NCI-H1417 treated with DMSO at 0.1 percent for 48 hours (cell line): ENCODE results near the gene DDA1.

Experiments
- DNase-seq: peaks from one replicate; lab custom pipeline; 2025; lab: John Stamatoyannopoulos, UW

The DDA1 gene

DNA sequence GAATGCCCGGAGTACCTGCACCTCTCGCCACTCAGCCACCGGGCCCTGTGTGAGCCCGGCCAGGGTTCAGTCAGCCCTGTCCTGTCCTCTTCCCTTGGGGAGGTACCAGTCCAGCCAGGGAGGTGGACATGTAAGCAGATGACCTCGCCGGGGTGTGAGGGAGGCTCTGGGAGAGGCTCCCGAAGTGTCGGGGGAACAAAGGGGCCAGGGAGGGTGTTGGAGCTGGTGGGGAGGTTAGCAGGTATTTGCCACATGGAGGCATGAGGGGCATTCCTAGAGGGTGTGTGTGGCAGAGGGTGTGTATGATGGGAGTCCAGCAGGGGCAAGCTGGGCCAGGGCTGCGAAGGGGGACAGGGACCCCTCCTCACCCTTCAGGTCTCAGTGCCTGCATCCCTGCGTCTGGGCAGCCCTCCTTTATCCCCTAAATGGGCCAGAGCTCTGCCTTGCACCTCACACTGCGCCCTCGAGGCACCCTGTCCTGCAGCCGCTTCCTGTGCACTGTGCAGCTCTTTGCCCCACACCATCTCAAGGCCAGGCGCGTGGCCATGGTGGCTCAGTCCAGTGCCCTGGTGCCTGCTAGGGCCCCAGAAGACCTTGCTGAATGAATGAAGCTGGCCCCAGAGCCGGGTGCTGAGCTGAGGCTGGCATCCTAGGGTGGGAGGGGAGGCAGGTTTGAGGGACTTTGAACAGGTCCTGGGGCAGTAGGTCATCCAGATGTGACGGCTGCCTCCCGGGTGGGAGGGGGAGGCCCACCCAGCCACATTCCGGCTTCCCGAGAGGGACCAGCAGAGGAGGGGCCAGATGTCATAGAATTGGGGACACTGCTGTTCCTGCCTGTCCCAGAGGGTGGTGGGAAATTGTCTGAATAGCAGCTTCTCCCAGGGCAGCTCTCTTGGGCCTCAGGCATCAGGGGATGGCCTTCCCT is 3.1 kb downstream of the DDA1 start:
- no peak for DNase-seq

DNA sequence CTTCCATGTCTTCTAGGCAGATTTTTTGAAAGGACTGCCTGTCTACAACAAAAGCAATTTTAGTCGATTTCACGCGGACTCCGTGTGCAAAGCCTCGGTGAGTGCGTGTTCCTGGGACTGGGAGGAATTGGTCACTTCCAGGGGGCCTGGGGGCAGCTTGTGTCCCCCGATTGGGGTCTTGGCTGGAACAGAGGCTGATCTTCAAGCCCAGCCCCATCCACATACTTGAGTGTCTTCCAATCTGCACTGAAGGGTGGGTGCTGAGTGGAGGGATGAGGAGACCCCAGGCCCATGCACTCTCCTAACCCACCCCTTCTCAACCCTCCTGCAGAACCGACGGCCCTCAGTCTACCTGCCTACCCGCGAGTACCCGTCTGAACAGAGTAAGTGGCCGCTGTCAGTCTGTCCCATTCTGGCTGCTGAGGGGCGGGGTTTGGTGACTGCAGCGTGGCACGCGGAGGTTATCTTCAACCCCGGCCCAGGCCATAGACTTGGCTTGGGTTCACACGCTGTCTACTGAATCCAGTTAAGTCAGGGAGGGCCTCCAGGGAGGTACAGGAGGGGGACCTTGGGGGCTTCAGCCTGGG is 4.7 kb downstream of the DDA1 start:
- DNase-seq = no peak

DNA sequence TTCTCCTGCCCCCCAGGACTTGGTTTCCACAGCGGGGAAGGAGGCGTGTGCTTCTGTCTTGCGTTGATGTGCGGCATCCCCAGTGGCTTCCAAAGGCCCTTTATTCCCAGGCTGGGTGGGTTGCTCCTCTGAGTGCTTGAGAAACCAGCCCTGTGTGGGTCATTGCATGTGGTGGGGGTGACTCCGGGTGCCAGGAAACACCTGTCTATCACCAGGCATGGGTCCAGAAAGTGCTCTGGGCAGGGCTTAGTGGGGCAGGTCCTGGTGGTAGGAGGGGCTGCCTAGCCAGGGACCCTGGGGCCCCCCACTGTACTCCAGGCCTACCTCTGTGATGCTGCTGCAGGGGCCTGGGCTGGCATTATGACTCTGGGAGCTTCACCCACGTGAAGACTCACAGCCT is 9.6 kb downstream of the DDA1 start:
- DNase-seq = no peak

DNA sequence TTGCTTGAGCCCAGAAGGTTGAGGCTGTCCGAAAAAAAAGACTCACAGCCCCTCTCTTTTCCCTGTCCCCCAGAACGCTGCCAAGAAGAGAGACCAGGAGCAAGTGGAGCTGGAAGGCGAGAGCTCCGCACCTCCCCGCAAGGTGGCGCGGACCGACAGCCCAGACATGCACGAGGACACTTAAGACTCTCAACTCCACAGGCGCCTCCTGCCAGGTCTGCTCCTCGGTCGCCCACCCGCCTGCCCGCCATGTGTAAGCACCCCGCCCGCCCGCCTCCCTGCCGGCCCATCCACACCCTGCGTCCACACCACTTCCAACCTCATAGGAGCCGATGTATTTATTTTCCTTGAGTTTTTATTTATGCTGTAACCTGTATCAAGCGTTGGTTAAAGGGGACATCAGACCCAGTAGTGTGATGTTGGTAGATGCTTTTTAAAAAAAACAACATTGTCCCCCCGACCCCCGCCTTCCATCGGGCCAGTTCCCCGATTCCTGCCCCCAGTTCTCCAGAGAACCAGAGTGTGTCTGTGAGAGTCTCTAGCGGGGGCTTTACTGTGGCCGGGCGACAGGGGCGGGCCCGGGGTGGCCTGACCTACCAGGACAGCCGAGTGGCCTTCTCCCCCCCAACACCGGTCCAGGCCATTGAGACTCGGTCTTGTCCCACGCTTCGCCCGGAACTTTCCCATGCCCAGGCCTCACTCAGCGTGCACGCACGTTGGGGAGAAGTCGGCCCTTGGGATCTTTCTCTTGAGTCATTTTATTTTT is 10.3 kb downstream of the DDA1 start:
- DNase-seq = no peak

DNA sequence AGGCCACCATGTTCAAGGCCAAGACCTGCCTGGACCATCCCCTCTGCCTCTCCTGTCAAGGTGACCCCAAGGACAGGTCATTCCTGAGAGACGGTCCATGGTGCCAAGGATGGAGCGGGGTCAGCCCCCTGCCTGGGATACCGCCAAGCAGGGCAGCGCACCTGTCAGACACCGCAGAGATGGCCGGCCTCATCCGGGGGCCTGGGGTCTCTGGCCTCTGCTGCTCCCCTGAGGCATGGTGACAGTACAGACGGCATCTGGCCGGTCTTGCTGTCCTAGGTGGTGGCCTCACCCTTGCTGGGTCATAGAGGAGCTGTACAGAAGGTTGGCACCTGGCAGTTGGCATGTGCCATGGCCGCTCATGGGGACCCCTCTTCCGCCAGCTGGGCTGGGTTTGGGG is 11.1 kb downstream of the DDA1 start:
- no peak for DNase-seq

DNA sequence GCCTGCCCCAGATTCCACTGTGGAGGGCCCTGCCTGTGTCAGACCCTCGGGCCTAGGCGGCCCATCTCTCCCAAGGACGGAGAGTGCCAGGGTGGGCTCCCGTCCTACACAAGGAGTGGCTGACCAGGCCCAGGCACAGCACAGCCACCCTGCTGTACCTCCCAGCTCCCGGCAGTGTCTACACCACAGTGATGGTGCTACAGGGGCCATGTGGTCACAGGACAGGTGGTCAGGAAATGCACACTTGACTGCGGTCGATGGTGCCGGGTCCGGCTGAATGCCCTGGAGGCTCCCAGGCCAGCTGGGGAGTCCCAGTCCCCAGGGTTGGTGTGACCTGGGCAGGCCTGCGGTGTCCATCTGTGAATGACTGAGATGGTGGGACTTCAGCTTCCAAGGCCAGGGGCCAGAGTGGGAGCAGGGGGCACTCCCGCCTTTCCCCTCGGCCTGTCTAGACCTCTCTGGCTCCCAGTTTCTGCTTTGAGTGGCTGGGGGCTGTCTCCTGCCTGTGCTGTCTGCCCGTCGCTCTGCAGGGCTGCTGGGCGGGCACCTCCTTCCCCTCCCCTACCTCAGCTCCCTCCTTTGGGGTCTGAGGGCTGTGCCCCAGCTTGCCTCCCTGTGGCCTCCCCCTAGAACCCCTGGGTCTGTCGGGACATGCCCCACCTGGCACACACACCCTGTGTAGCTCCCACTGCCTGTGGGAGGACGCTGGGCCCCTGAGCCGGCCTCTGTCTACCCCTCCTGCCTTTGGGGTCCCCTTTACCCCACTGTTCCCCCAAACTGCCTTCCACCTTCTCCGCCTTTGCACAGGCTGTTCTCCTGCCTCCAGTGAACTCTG is 12.5 kb downstream of the DDA1 start:
- DNase-seq = no peak

DNA sequence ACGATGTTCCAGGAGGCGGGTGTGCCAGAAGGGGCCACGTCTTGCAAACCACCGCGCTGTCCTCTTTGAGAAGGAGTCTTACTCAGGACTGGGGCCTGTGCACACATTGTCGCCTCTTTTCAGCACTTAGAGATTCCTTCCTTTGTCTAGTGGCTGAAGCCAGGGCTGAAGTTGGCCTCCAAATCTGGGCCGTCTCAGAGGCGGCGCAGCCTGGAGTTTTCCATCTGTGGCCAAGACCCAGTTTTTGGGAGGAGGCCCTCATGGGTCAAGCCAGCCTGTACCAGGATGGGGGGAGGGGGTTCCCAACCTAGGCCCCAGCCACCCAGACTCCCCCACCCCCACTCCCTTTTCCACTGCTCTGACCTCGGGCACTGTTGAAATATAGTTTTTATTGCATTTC is 13.5 kb downstream of the DDA1 start:
- no peak for DNase-seq

DNA sequence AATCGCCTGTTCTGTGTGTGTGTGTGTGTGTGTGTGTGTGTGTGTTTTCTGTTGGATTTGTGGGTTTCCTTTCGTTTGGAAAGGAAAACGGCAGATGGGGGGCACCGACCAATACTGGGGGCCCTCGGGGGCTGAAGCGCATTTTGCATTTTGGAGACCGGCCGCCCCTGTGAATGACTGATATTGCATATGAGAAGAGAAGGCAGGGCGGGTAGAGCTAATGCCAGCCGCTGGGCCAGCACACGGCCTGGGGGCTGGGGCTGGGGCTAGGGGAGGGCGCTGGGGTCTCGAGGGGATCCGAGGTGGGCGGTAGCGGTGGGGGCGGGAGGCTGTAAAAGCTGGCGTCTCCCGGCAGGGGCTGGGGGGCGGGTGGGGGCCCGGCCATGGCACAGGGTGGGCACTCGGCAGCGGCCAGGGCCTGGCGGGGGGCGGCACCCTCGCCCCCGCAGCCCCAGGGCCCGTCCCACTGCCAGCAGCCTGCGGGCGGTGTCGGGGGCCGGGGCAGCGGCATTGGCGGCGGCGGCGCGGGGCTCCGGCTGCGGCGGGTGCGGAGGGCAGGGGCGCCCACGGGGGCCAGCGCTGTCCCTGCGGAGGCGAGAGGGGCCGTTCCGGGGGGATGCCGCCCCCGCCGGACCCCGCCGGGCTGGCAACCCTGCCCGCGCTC is 14.1 kb downstream of the DDA1 start:
- no peak for DNase-seq

DNA sequence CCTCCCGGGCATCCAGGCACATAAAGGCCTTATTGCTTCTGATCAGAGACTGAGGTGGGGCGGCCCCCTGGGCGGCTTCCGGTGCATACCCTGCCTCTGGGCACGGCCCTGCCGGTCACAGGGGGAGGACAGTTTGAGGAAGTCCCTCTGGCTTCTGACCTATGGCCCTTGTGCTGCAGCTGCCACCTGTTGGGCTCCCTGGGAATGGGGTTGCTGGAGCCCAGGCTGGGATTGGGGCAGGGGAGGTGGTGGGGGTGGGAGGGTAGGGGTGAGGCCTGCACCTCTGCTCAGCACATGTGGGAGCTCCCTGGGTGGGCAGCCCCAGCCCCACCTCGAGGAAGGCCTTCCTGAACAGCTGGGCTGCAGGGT is 14.6 kb downstream of the DDA1 start:
- DNase-seq = no peak

DNA sequence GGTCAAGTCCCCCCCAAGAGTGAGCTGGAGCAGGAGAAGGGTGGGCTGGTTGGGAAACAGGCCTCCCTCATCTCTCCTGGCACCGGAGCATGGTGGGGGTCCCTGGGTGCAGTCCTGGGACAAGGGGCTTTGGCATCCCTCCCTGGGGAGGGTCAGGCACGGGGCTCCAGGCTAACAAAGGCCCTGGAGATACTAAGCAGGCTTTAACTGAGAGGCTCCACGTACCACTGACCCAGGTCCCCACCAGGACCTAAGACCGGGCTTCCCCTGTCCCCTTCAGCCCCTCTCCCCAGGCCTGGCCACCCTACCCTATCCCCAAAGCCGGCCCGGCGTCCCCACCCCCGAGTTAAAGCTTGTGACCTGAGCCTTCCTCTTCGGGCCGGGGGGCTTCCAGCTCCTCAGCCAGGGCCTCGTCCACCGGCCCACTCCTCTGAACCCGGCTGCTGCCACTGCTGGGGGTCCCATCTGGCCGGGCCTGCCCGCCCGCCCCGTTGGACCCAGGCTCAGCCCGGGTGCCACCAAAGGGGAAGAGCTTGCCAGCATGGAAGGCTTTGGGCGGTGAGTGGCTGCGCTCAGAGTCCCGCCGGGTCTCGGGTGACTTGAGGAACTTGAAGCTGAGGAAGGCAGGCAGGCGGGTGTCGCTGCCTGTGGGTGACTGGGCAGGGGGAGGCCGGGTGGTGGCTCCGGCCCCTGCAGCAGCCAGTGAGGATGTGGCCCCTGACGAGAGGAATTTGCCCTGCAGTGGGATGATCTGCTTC is 15.2 kb downstream of the DDA1 start:
- no peak for DNase-seq

DNA sequence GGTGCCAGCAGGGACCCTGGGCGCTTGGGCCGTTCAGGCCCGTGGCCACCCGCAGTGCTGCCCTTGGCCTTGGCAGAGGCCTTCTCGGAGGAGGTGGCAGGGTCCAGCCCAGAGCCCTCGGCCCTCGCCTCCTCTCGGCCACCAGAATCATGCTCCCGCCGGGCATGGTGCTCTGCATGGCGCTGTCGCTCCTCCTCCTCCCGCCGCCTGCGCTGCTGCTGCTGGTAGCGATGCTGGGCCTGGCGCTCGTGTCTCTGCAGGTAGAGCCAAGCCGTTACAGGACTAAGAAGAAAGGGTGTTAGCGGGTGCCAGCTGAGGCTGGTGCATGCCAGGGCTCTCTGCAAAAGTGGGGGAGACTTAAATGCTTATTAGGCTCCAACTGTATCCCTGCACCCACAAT is 15.8 kb downstream of the DDA1 start:
- no peak for DNase-seq

DNA sequence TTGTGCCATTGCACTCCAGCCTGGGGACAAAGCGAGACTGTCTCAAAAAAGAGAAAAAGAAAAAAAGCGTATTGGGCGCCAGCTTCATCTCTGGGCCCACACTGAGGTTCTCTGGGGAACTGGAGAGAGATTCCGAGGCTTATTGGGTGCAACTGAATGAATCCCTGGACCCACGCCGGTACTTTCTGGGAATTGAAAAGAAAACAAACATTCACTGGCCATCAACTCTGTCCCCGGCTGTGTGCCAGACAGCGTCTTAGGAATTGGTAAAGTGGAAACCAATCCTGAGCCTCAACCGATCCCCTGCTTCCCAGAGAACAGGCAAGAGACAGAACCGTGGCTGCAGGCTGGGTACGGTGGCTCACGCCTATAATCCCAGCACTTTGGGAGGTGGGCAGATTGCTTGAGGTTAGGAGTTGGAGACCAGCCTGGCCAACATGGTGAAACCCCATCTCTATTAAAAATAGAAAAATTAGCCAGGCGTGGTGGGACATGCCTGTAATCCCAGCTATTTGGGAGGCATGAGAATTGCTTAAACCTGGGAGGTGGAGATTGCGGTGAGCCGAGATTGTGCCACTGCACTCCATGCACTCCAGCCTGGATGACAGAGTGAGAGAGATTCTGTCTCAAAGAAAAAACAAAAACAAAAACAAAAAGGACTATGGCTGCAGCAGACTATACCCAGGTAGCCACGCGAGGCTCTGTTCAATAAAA is 16.7 kb downstream of the DDA1 start:
- no peak for DNase-seq

DNA sequence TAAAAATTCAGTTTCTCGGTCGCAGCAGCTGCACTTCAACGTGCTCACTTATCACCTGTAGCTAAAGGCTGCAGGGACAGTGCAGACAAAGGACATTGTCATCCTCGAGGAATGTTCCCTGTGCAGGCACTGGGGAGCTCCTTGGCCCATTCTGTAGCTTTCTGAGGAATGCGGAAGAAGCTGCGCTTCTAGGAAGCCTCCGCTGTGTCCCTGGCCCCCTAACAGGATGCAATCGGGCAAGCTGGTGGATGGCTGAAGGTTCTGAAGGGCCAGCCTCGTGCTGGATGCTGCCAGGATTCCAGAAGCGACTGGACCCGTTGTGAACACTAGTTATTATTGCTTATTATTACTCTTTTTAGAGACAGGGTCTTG is 17.2 kb downstream of the DDA1 start:
- DNase-seq = no peak

DNA sequence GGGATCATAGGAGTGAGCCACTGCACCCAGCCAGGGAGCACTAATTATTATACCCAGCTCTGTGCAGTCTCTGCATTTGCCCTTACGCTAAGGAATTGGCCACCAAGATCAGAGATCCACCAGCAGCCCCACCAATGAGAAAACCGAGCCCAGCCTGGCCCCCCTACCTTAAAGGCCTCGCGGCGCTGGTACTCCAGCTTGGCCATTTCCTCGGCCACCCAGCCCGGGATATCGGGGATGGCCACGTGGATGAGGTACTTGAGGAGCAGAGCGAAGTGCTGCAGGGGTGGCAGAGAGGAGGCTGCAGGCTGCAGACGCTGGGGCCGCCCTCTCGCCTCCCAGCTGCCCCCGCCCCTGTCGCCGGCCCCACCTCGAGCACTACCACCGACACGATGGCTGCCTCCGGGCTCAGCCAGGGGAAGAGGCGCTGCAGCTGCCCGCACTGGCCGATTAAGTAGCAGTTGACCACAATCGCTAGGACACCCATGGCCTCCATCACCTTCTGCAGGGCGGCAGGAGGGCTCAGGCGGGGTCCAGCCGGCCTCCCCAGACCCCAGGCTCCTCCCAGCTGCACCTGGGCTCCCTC is 17.8 kb downstream of the DDA1 start:
- no peak for DNase-seq

DNA sequence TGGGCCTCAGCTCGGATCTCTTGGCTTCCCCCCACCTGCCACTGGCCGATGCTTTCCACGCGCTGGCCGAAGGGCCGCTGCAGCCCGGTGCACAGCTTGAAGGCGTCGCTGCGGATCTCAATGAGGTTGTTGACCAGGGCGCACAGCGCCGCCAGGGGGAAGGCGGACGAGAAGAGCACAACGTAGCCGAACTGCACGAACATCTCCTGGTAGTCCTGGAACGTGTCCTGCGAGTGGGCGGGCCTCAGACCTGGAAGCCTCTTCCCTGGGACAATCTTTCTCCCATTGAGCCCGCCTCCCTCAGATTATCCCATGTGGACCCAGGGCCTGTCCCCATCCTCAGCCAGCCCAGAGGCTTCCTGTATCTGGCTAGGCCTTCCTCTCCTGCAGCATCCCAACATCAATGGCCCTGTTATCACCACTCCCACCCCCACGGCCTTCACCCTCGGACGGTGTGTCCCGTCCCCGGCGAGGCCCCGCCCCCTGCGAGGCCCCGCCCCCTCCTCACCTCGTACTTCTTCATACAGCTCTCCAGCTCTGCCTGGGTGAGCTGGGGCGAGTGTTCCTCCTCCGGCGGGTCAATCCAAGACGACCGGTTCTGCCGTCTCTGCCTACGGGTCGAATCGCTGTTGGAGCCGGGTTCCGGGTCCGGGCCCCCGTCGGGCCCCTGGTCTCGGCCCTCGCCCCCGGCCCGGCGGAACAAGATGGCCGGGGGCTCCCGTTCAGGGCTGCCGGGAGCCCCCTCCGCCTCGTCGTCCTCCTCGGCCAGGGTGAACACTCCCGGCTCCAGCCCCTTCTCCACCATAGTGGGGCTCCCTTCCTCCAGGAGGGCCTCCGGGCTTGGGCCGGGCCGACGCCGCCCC is 18.5 kb downstream of the DDA1 start:
- DNase-seq = no peak

DNA sequence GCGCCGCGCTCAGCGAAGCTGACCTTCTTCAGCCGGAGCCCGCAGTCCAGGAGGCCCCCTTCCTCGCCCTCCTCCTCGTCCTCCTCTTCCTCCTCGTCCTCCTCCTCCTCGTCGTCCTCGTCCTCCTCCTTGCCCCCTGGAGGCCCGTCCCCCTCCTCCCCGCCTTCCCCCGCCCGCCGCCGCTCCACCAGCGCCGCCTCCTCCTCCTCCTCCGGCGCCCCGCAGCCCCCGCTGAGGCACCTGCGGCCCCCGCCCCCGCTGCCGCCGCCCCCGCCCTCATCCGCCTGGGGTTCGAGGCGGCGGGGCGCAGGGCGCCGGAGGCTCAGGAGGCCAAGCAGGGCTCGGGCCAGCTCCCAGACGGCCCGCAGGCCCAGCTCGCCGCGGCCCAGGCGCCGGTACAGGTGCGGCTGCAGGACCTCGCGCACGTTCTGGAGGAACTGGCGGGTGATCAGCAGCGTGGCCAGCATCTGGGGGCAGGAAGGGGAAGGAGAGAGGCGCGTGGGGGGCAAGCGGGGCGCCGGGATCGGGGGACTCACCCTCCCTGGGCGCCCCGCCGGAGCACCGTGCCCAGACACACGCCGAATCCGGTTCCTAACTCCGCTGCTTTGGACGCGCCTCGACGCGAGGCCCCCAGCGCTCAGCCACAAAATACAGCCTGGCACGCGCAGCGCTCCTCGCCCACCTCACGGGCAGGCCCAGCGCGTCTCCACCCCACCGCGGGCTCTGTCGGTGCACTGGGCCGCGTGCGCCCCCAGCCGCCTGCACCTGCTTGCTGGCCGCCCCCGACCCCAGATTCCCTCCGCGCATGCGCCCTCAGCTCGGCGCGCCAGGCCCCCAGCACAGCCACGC is 19.4 kb downstream of the DDA1 start:
- no peak for DNase-seq

DNA sequence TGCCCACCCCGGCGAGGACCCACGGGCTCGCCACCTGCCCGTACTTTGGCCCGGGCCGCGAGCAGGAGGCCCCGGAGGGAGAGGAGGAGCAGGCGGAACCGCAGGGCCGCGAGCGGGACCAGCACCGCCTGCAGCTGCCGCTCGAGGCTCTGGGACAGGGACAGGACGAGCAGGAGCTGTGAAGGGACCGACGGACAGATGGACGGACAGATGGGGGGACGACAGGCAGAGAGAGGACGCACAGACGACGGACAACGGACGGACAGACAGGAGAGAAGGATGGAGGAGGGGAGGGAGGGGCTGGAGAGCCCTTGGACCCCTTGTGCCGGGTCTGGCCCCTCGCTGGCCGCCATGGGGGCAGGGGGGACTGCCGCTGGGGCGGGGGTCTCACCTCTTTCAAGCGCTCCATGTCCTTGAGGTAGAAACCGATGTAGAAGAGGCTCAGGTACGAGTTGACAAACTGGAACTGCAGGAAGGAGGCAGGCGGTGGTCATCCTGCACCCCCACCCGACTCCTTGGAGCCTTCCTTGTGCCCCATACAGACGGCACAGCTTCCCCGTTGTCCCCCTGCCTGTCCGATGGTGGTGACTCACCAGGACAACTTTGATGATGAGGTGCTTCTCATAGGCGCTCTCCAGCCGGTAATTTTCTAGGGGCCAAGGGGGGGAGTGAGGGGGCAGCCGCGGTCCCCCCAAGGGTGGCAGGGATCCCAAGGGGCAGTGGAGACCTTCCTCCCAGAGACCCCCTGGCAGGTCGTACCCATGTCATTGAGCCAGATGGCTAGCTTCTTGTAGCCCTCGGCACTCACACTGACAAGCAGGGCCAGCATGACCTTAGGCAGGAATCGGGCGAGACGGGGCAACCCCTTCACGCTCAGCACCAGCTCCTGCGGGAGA is 20.3 kb downstream of the DDA1 start:
- no peak for DNase-seq
